Measurements from ENCODE around the gene POM121.
"Not testable (repeated sequence)": the region's sequence is repeated elsewhere in the genome, so short reads cannot be mapped to it uniquely, and the experiment has no call there.

DNA sequence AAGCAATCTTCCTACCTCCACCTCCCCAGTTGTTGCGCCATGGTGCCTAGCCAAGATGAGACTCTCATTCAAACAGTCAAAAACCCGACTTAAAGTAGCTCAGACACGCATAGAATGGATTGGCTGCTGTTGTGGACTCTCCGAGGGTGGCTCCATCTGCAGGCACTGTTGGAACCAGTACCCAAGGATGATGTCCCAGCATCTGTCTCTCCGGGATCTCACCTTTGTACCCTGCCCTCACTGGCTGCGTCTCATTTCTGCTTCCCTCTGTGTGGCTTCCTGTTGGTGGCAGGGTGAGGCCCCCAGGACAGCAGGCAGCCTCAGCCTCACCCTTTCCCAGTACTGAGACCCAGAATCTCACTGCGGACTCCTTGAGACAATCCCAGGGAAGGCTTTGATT, 49.9 kb downstream of the POM121 start:
- TF ChIP-seq, protein P1, sequence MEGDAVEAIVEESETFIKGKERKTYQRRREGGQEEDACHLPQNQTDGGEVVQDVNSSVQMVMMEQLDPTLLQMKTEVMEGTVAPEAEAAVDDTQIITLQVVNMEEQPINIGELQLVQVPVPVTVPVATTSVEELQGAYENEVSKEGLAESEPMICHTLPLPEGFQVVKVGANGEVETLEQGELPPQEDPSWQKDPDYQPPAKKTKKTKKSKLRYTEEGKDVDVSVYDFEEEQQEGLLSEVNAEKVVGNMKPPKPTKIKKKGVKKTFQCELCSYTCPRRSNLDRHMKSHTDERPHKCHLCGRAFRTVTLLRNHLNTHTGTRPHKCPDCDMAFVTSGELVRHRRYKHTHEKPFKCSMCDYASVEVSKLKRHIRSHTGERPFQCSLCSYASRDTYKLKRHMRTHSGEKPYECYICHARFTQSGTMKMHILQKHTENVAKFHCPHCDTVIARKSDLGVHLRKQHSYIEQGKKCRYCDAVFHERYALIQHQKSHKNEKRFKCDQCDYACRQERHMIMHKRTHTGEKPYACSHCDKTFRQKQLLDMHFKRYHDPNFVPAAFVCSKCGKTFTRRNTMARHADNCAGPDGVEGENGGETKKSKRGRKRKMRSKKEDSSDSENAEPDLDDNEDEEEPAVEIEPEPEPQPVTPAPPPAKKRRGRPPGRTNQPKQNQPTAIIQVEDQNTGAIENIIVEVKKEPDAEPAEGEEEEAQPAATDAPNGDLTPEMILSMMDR (IDR thresholded peaks at IDR 0.05; ENCODE audit: low read depth, low read length) = not testable (repeated sequence)
- not testable (repeated sequence) for TF ChIP-seq EZH2phosphoT487 (IDR thresholded peaks at IDR 0.05; ENCODE audit: low read depth)

Data from OCI-LY3 (cell line).